NCI-H2227 (cell line): Measurements from ENCODE around the gene IMPACT.

Experiments used
- DNase-seq: peaks from one replicate; lab custom pipeline; 2025; ENCODE audit not compliant: unreplicated experiment; lab: John Stamatoyannopoulos, UW

Gene IMPACT

GRCh38 chr18:24420551-24420950 lies 5.9 kb upstream of the IMPACT start:
- no peak for DNase-seq

- no peak for DNase-seq
Measured at GRCh38 chr18:24421831-24422230, 4.6 kb upstream of the IMPACT start.

- DNase-seq, result no peak
Measured at GRCh38 chr18:24426073-24426397, 435 bp upstream of the IMPACT start.

- DNase-seq, result peak; percentile 44
Measured at GRCh38 chr18:24427484-24427883, 1.0 kb downstream of the IMPACT start.

- no peak for DNase-seq
Measured at GRCh38 chr18:24428709-24429108, 2.2 kb downstream of the IMPACT start.

GRCh38 chr18:24429188-24429587 lies 2.7 kb downstream of the IMPACT start:
- no peak for DNase-seq

- DNase-seq, result no peak
Measured at GRCh38 chr18:24432618-24433017, 6.1 kb downstream of the IMPACT start.

- no peak for DNase-seq
Measured at GRCh38 chr18:24436939-24437338, 10.5 kb downstream of the IMPACT start.

- DNase-seq, result no peak
Measured at GRCh38 chr18:24443870-24444269, 17.4 kb downstream of the IMPACT start.

- no peak for DNase-seq
Measured at GRCh38 chr18:24446453-24446852, 20.0 kb downstream of the IMPACT start.

- no peak for DNase-seq
Measured at GRCh38 chr18:24446953-24447538, 20.6 kb downstream of the IMPACT start.

GRCh38 chr18:24447961-24448360 lies 21.5 kb downstream of the IMPACT start:
- no peak for DNase-seq

GRCh38 chr18:24456549-24456948 lies 30.1 kb downstream of the IMPACT start:
- no peak for DNase-seq

- no peak for DNase-seq
Measured at GRCh38 chr18:24459772-24460171, 33.3 kb downstream of the IMPACT start.

- DNase-seq, result no peak
Measured at GRCh38 chr18:24460388-24460787, 33.9 kb downstream of the IMPACT start, which contains the start of gene HRH4. Gene HRH4, plus strand, starts transcription at chr18:24460637. Its CDS starts 92 bp downstream, at chr18:24460729.

GRCh38 chr18:24461996-24462395 lies 35.5 kb downstream of the IMPACT start:
- no peak for DNase-seq

GRCh38 chr18:24462838-24463775 lies 36.6 kb downstream of the IMPACT start:
- DNase-seq, result no peak

- DNase-seq, result no peak
Measured at GRCh38 chr18:24465486-24465885, 39.0 kb downstream of the IMPACT start.

GRCh38 chr18:24466771-24467170 lies 40.3 kb downstream of the IMPACT start:
- DNase-seq, result no peak

- DNase-seq, result no peak
Measured at GRCh38 chr18:24470022-24470618, 43.6 kb downstream of the IMPACT start.

GRCh38 chr18:24470805-24471204 lies 44.3 kb downstream of the IMPACT start:
- no peak for DNase-seq

- DNase-seq, result no peak
Measured at GRCh38 chr18:24472591-24472990, 46.1 kb downstream of the IMPACT start.
